A549 treated with AZD9567 at 1 μM for 4 hours (cell line): ENCODE measurements around the gene GTPBP8. TPM values are rescaled to one million over a fixed set of nuclear protein-coding genes. Genes with fewer than 3 reads are reported as not detected.

Experiments used
- total RNA-seq: library from RNA; stranded (reverse); fragments of 200-300 nt; extraction: Qiagen RNA extraction; gene quantifications from 5 replicates; pipeline ENCODE4 v1.2.3, GENCODE V29; 2022; ENCODE audit not compliant: insufficient read depth

GTPBP8 gene
- 14.2 to 23.8 TPM (median 15.4 TPM) in 5 replicates for total RNA-seq

GRCh38 chr3:112990672-112991602 is at the start of gene GTPBP8:
TSS of gene GTPBP8 (plus strand) at chr3:112990984. CDS start at chr3:112991000, 16 bp downstream.

GRCh38 chr3:112974894-112975293 is 15.9 kb upstream of the GTPBP8 start, which contains the start of gene CD200R1:
TSS of gene CD200R1 (minus strand) at chr3:112975103. CDS start at chr3:112974857, 246 bp downstream.

Other genes starting within 250 kb of the GTPBP8 start
- gene CD200R1L, start 144.1 kb upstream of the GTPBP8 start, total RNA-seq = not detected in 5 replicates
- 0.06 to 0.11 TPM (median 0.08 TPM) in 4 of 5 replicates, not detected in the other for gene CD200R1, start 15.9 kb upstream of the GTPBP8 start, total RNA-seq
- 4.5 to 8.9 TPM (median 5.0 TPM) in 5 replicates for gene BOC, start 220.6 kb downstream of the GTPBP8 start, total RNA-seq